HEK293T (cell line): ENCODE measurements around the gene TCP11L2.

Source experiments
- BHLHE40 ChIP-seq: fragments of 450-650 bp; IDR thresholded peaks from 2 replicates; pipeline ENCODE4 v1.6.1; 2016; ENCODE audit warnings: mild to moderate bottlenecking, moderate library complexity, borderline replicate concordance
- ELF4 ChIP-seq: fragments of 450-650 bp; IDR thresholded peaks from 2 replicates; pipeline ENCODE4 v1.6.1; 2017; ENCODE audit warnings: antibody characterized with exemption
- FOXA1 ChIP-seq: fragments of 450-650 bp; IDR thresholded peaks from 2 replicates; pipeline ENCODE4 v1.6.1; 2016; ENCODE audit warnings: mild to moderate bottlenecking
- FOXK2 ChIP-seq: fragments of 450-650 bp; IDR thresholded peaks from 2 replicates; pipeline ENCODE4 v1.6.1; 2016; ENCODE audit warnings: mild to moderate bottlenecking
- FOXM1 ChIP-seq: fragments of 450-650 bp; IDR thresholded peaks from 2 replicates; pipeline ENCODE4 v1.6.1; 2017; ENCODE audit warnings: mild to moderate bottlenecking, borderline replicate concordance
- HDGF ChIP-seq: fragments of 450-650 bp; IDR thresholded peaks from 2 replicates; pipeline ENCODE4 v1.6.1; 2017; ENCODE audit warnings: antibody characterized with exemption, borderline replicate concordance
- L3MBTL2 ChIP-seq: fragments of 450-650 bp; conservative IDR thresholded peaks from 2 replicates; pipeline ENCODE4 v1.6.1; 2016; ENCODE audit warnings: mild to moderate bottlenecking
- LEF1 ChIP-seq: fragments of 450-650 bp; IDR thresholded peaks from 2 replicates; pipeline ENCODE4 v1.6.1; 2017; ENCODE audit warnings: mild to moderate bottlenecking, borderline replicate concordance
- NFRKB ChIP-seq: fragments of 450-650 bp; IDR thresholded peaks from 2 replicates; pipeline ENCODE4 v1.6.1; 2016; ENCODE audit warnings: mild to moderate bottlenecking, moderate library complexity
- SP1 ChIP-seq: fragments of 450-650 bp; IDR thresholded peaks from 2 replicates; pipeline ENCODE4 v1.6.1; 2017
- TARDBP ChIP-seq: fragments of 450-650 bp; IDR thresholded peaks from 2 replicates; pipeline ENCODE4 v1.6.1; 2016
- ZNF384 ChIP-seq: fragments of 450-650 bp; IDR thresholded peaks from 2 replicates; pipeline ENCODE4 v1.6.1; 2016
- TF ChIP-seq, protein P1 (sequence below): fragments of 450-650 bp; IDR thresholded peaks from 2 replicates; pipeline ENCODE4 v1.6.1; 2016

DNA sequence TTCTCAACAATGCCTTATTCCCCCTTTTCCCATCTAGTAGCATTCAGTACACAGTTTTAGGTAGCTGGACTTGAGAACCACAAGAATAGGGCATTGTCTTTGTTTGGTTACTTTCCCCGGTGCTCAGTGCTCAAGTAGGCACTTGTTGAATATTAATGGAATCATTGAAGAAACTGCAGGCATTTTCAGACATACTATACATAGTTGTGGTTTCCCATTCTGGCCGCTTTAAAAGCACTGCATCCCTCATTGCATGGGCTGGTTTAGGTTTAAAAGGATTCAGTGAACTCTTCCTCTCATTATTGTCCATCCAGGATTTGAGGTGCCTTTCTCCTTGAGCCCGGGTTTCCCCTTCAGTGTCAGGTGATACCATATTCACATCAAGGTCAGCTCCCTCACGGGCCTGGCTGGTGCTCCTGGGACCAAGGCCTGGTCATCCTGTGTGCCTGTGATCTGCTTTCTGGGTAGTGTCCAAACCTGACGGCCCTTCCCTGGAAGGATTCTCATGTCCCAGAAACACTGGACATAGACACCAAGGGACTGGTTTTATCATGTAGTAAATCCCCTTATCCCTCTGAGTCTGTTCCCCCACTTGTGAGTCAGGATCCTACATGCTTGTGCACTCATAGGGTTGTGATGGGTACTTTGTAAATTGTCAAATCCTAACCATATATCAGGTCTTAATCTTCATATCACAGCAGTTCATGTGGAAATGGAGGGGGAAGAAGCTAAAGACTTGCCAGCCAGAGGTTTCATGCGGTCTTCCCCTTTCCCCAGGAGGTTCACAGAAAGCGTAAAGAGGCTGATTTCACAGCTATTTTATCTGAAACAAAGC lies 7.4 kb downstream of the TCP11L2 start:
- TF ChIP-seq ZNF384 (no peak), BHLHE40 (no peak), TARDBP (no peak), SP1 (no peak), HDGF (no peak), LEF1 (no peak), FOXK2 (no peak), L3MBTL2 (no peak), ELF4 (no peak), FOXA1 (no peak), NFRKB (no peak), FOXM1 (no peak)
- TF ChIP-seq, protein P1, sequence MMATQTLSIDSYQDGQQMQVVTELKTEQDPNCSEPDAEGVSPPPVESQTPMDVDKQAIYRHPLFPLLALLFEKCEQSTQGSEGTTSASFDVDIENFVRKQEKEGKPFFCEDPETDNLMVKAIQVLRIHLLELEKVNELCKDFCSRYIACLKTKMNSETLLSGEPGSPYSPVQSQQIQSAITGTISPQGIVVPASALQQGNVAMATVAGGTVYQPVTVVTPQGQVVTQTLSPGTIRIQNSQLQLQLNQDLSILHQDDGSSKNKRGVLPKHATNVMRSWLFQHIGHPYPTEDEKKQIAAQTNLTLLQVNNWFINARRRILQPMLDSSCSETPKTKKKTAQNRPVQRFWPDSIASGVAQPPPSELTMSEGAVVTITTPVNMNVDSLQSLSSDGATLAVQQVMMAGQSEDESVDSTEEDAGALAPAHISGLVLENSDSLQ: no peak
